OCI-LY3 (cell line): ENCODE data around the gene EIF4E.

ENCODE experiments used
- EZH2phosphoT487 ChIP-seq: fragments of 200-600 bp; shearing (Covaris generic); IDR thresholded peaks from 2 replicates; pipeline ENCODE4 v1.6.1; 2018; ENCODE audit warnings: antibody characterized with exemption, mixed run types, low read depth
- TF ChIP-seq, protein P1 (sequence below): fragments of 200-600, 300-600 bp; sonication (generic); IDR thresholded peaks from 2 replicates; pipeline ENCODE4 v1.5.1; 2014; ENCODE audit warnings: antibody characterized with exemption, low read length, low read depth

DNA sequence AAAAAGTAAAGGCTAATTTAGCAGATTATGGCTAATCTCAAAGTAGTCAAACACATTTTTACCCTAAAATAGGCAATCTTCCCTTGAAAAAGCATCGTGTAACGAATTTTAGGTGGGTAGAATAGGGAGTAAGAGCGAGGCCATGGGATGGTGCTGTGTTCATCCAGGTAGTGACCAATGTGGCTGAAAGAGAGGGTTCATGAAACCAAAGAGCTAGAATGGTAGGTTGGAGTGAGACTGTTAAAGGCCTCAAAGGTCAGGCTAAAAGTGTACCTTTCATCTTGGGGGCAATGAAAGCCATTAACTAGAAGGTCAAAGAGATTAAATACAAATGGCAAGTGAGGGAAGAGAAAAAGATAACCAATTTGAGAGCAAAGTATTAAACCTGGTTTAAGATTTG is 23.6 kb downstream of the EIF4E start:
- no peak for TF ChIP-seq EZH2phosphoT487
- TF ChIP-seq, protein P1, sequence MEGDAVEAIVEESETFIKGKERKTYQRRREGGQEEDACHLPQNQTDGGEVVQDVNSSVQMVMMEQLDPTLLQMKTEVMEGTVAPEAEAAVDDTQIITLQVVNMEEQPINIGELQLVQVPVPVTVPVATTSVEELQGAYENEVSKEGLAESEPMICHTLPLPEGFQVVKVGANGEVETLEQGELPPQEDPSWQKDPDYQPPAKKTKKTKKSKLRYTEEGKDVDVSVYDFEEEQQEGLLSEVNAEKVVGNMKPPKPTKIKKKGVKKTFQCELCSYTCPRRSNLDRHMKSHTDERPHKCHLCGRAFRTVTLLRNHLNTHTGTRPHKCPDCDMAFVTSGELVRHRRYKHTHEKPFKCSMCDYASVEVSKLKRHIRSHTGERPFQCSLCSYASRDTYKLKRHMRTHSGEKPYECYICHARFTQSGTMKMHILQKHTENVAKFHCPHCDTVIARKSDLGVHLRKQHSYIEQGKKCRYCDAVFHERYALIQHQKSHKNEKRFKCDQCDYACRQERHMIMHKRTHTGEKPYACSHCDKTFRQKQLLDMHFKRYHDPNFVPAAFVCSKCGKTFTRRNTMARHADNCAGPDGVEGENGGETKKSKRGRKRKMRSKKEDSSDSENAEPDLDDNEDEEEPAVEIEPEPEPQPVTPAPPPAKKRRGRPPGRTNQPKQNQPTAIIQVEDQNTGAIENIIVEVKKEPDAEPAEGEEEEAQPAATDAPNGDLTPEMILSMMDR, result no peak
